Ishikawa (cell line): ENCODE results near the gene ARAF.

Experiments
- CEBPB ChIP-seq: IDR thresholded peaks from 2 replicates; pipeline ENCODE4 v1.6.1; 2012
- CREB1 ChIP-seq: IDR thresholded peaks from 2 replicates; pipeline ENCODE4 v1.6.1; 2012; ENCODE audit warnings: low read depth
- EGR1 ChIP-seq: IDR thresholded peaks from 2 replicates; pipeline ENCODE4 v1.6.1; 2012
- EP300 ChIP-seq: IDR thresholded peaks from 2 replicates; pipeline ENCODE4 v1.6.1; 2012; ENCODE audit warnings: borderline replicate concordance
- FOXM1 ChIP-seq: IDR thresholded peaks from 2 replicates; pipeline ENCODE4 v1.6.1; 2012; ENCODE audit warnings: low read depth, borderline replicate concordance
- MAX ChIP-seq: IDR thresholded peaks from 2 replicates; pipeline ENCODE4 v1.6.1; 2012
- RAD21 ChIP-seq: IDR thresholded peaks from 2 replicates; pipeline ENCODE4 v1.6.1; 2012; ENCODE audit warnings: low read depth
- TAF1 ChIP-seq: IDR thresholded peaks from 2 replicates; pipeline ENCODE4 v1.6.1; 2012; ENCODE audit warnings: low read depth, mild to moderate bottlenecking
- TCF12 ChIP-seq: IDR thresholded peaks from 2 replicates; pipeline ENCODE4 v1.6.1; 2012; ENCODE audit warnings: low read depth
- TEAD4 ChIP-seq: IDR thresholded peaks from 2 replicates; pipeline ENCODE4 v1.6.1; 2012
- USF1 ChIP-seq: IDR thresholded peaks from 2 replicates; pipeline ENCODE4 v1.6.1; 2012
- YY1 ChIP-seq: IDR thresholded peaks from 2 replicates; pipeline ENCODE4 v1.6.1; 2012; ENCODE audit warnings: low read depth
- ZBTB7A ChIP-seq: IDR thresholded peaks from 2 replicates; pipeline ENCODE4 v1.6.1; 2012; ENCODE audit warnings: low read depth
- TF ChIP-seq, protein P1 (sequence below): IDR thresholded peaks from 2 replicates; pipeline ENCODE4 v1.6.1; 2012; ENCODE audit warnings: low read depth, mild to moderate bottlenecking

DNA sequence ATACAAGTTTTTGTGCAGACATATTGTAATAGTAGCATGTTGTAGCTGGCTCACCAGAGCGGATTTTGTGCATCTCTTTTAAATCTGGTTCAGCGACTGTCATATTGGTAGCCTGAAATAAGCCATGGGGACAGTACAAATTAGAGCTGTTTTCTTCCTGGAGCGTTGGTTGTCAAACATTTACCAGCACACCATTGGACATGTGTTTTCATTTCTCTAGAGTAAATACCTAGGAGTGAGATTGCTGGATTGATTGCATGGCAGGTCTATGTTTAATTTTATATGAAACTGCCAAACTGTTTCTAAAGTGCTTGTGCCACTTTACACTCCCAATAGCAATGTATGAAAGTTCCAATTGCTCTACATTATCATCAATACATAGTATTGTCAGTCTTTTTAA lies 2.6 kb upstream of the ARAF start:
- TF ChIP-seq MAX (no peak), EP300 (no peak), TCF12 (no peak), RAD21 (no peak), EGR1 (no peak), YY1 (no peak), CREB1 (no peak), USF1 (no peak), TEAD4 (no peak), FOXM1 (no peak), TAF1 (no peak), ZBTB7A (no peak), CEBPB (no peak)
- TF ChIP-seq, protein P1, sequence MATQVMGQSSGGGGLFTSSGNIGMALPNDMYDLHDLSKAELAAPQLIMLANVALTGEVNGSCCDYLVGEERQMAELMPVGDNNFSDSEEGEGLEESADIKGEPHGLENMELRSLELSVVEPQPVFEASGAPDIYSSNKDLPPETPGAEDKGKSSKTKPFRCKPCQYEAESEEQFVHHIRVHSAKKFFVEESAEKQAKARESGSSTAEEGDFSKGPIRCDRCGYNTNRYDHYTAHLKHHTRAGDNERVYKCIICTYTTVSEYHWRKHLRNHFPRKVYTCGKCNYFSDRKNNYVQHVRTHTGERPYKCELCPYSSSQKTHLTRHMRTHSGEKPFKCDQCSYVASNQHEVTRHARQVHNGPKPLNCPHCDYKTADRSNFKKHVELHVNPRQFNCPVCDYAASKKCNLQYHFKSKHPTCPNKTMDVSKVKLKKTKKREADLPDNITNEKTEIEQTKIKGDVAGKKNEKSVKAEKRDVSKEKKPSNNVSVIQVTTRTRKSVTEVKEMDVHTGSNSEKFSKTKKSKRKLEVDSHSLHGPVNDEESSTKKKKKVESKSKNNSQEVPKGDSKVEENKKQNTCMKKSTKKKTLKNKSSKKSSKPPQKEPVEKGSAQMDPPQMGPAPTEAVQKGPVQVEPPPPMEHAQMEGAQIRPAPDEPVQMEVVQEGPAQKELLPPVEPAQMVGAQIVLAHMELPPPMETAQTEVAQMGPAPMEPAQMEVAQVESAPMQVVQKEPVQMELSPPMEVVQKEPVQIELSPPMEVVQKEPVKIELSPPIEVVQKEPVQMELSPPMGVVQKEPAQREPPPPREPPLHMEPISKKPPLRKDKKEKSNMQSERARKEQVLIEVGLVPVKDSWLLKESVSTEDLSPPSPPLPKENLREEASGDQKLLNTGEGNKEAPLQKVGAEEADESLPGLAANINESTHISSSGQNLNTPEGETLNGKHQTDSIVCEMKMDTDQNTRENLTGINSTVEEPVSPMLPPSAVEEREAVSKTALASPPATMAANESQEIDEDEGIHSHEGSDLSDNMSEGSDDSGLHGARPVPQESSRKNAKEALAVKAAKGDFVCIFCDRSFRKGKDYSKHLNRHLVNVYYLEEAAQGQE, result no peak
